ENCODE data around the gene FBXL5.
"Not testable (repeated sequence)": the region's sequence is repeated elsewhere in the genome, so short reads cannot be mapped to it uniquely, and the experiment has no call there.

The FBXL5 gene

GRCh38 chr4:15649914-15650545, 5.1 kb downstream of the FBXL5 start:
- peak; percentile 35 for DNase-seq (ENCODE audit: low spot score)

GRCh38 chr4:15648600-15648999, 6.6 kb downstream of the FBXL5 start:
- no peak for DNase-seq (ENCODE audit: low spot score)

GRCh38 chr4:15638418-15638817, 16.7 kb downstream of the FBXL5 start:
- no peak for DNase-seq (ENCODE audit: low spot score)

GRCh38 chr4:15636818-15637217, 18.3 kb downstream of the FBXL5 start:
- no peak for DNase-seq (ENCODE audit: low spot score)

GRCh38 chr4:15617407-15617806, 37.8 kb downstream of the FBXL5 start:
- not testable (repeated sequence) for DNase-seq (ENCODE audit: low spot score)

- DNase-seq (ENCODE audit: low spot score) = not testable (repeated sequence)
Observed at GRCh38 chr4:15614891-15615290, 40.3 kb downstream of the FBXL5 start.

GRCh38 chr4:15612136-15612535, 43.0 kb downstream of the FBXL5 start:
- no peak for DNase-seq (ENCODE audit: low spot score)

GRCh38 chr4:15610855-15611254, 44.3 kb downstream of the FBXL5 start:
- no peak for DNase-seq (ENCODE audit: low spot score)

- no peak for DNase-seq (ENCODE audit: low spot score)
Observed at GRCh38 chr4:15605537-15605936, 49.6 kb downstream of the FBXL5 start.

GRCh38 chr4:15601862-15602261, 53.3 kb downstream of the FBXL5 start:
- DNase-seq (ENCODE audit: low spot score) = no peak

GRCh38 chr4:15600176-15600575, 55.0 kb downstream of the FBXL5 start:
- DNase-seq (ENCODE audit: low spot score) = no peak

GRCh38 chr4:15598644-15599043, 56.5 kb downstream of the FBXL5 start:
- DNase-seq (ENCODE audit: low spot score) = no peak

GRCh38 chr4:15592799-15593198, 62.4 kb downstream of the FBXL5 start:
- DNase-seq (ENCODE audit: low spot score) = no peak

- DNase-seq (ENCODE audit: low spot score) = no peak
Observed at GRCh38 chr4:15587649-15588048, 67.5 kb downstream of the FBXL5 start.

- DNase-seq (ENCODE audit: low spot score) = no peak
Observed at GRCh38 chr4:15586066-15586465, 69.1 kb downstream of the FBXL5 start.

- no peak for DNase-seq (ENCODE audit: low spot score)
Observed at GRCh38 chr4:15585331-15585730, 69.8 kb downstream of the FBXL5 start.

GRCh38 chr4:15584785-15585184, 70.4 kb downstream of the FBXL5 start:
- no peak for DNase-seq (ENCODE audit: low spot score)

- peak; percentile 37 for DNase-seq (ENCODE audit: low spot score)
Observed at GRCh38 chr4:15577508-15577907, 77.6 kb downstream of the FBXL5 start.

GRCh38 chr4:15575966-15576365, 79.2 kb downstream of the FBXL5 start:
- no peak for DNase-seq (ENCODE audit: low spot score)

GRCh38 chr4:15569746-15570145, 85.4 kb downstream of the FBXL5 start:
- no peak for DNase-seq (ENCODE audit: low spot score)

- no peak for DNase-seq (ENCODE audit: low spot score)
Observed at GRCh38 chr4:15568821-15569220, 86.3 kb downstream of the FBXL5 start.

GRCh38 chr4:15563871-15564270, 91.3 kb downstream of the FBXL5 start:
- DNase-seq (ENCODE audit: low spot score) = no peak

GRCh38 chr4:15562623-15563022, 92.5 kb downstream of the FBXL5 start:
- no peak for DNase-seq (ENCODE audit: low spot score)

GRCh38 chr4:15562114-15562513, 93.0 kb downstream of the FBXL5 start:
- DNase-seq (ENCODE audit: low spot score) = no peak

GRCh38 chr4:15558561-15558960, 96.6 kb downstream of the FBXL5 start:
- no peak for DNase-seq (ENCODE audit: low spot score)

Measured in AG08395 (cell line).